GM18511 (cell line): Measurements from ENCODE around the gene SLC37A1.

Experiments used
- ATAC-seq: cut with Tn5 transposase; IDR thresholded peaks from one replicate; pipeline ENCODE4 v1.9.1; 2021; ENCODE audit warnings: mild to moderate bottlenecking, moderate library complexity; ENCODE audit not compliant: unreplicated experiment

SLC37A1 gene

GRCh38 chr21:42503711-42504110 is 9.9 kb upstream of the SLC37A1 start:
- ATAC-seq = no peak

- ATAC-seq = peak; percentile 96
These were observed 8.4 kb upstream of the SLC37A1 start for GRCh38 chr21:42505090-42505726.

- ATAC-seq = no peak
These were observed 6.2 kb upstream of the SLC37A1 start for GRCh38 chr21:42507418-42507817.

- ATAC-seq = no peak
These were observed 5.3 kb upstream of the SLC37A1 start for GRCh38 chr21:42508371-42508770.

GRCh38 chr21:42509244-42509643 is 4.4 kb upstream of the SLC37A1 start:
- no peak for ATAC-seq

GRCh38 chr21:42512346-42513034 is 1.2 kb upstream of the SLC37A1 start:
- ATAC-seq = no peak

- peak; percentile 66 for ATAC-seq
These were observed 582 bp downstream of the SLC37A1 start for GRCh38 chr21:42513985-42514882.

GRCh38 chr21:42514883-42515228 is 1.2 kb downstream of the SLC37A1 start:
- peak; percentile 5 for ATAC-seq

- ATAC-seq = no peak
These were observed 2.3 kb downstream of the SLC37A1 start for GRCh38 chr21:42515708-42516502.

- no peak for ATAC-seq
These were observed 4.6 kb downstream of the SLC37A1 start for GRCh38 chr21:42518215-42518614.

- ATAC-seq = no peak
These were observed 5.0 kb downstream of the SLC37A1 start for GRCh38 chr21:42518626-42519025.

GRCh38 chr21:42520628-42521253 is 7.1 kb downstream of the SLC37A1 start:
- no peak for ATAC-seq

GRCh38 chr21:42521384-42521783 is 7.7 kb downstream of the SLC37A1 start:
- no peak for ATAC-seq

GRCh38 chr21:42521805-42522204 is 8.2 kb downstream of the SLC37A1 start:
- no peak for ATAC-seq

- no peak for ATAC-seq
These were observed 8.6 kb downstream of the SLC37A1 start for GRCh38 chr21:42522271-42522670.

GRCh38 chr21:42522771-42523170 is 9.1 kb downstream of the SLC37A1 start:
- ATAC-seq = no peak

GRCh38 chr21:42523211-42523610 is 9.6 kb downstream of the SLC37A1 start:
- no peak for ATAC-seq

- no peak for ATAC-seq
These were observed 10.3 kb downstream of the SLC37A1 start for GRCh38 chr21:42523941-42524340.

- peak; percentile 77 for ATAC-seq
These were observed 10.8 kb downstream of the SLC37A1 start for GRCh38 chr21:42524341-42525028.

- peak; percentile 34 for ATAC-seq
These were observed 11.5 kb downstream of the SLC37A1 start for GRCh38 chr21:42525029-42525581.
